GM20431 (cell line): Measurements from ENCODE around the gene AADACL2.

Source experiments
- in situ Hi-C: fragments of 300-500 bp; cut with MseI, MboI; formaldehyde crosslinking; loops from one replicate; pipeline ENCODE4 v1.15.0; 2020; ENCODE audit warnings: low sequenced_read_pairs; ENCODE audit not compliant: unreplicated experiment

Gene AADACL2, protein sequence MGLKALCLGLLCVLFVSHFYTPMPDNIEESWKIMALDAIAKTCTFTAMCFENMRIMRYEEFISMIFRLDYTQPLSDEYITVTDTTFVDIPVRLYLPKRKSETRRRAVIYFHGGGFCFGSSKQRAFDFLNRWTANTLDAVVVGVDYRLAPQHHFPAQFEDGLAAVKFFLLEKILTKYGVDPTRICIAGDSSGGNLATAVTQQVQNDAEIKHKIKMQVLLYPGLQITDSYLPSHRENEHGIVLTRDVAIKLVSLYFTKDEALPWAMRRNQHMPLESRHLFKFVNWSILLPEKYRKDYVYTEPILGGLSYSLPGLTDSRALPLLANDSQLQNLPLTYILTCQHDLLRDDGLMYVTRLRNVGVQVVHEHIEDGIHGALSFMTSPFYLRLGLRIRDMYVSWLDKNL

DNA sequence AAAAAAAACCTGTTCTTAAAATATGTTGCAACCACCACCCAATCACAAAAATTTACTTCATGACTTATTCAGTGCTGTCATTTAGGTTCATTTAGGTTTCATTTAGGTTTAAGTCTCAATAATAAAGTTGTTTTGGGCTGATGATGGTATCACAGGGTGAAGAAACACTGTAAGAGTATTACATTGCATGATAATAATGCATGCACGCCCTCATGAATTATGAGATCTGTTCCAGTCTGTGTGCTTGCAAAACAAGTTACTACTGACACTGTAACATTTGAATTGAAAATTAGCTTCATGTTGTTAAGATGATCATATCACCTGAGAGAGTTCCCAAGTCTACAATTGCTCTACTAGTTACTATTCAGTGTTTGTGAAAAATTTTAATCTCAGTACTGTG is at the start of gene AADACL2:
AADACL2 (plus strand) TSS at position 315 of the 400 bp plus-strand sequence. CDS start 109 bp downstream, outside the sequence.
- in situ Hi-C loops, result no loop called here

DNA sequence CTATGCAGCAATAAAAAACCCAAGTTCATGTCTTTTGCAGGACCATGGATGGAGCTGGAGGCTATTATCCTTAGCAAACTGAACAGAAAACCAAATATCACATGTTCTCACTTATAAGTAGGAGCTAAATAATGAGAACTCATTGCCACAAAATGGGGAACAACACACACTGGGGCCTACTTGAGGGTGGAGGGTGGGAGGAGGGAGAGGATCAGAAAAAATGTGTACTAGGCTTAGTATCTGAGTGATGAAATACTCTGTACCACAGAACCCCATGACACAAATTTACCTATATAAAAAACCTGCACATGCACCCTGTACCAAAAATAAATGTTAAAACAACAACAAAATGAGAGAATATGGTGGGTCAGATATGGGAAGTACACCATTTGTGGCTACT is 49.6 kb upstream of the AADACL2 start:
- in situ Hi-C loops, result no loop called here

DNA sequence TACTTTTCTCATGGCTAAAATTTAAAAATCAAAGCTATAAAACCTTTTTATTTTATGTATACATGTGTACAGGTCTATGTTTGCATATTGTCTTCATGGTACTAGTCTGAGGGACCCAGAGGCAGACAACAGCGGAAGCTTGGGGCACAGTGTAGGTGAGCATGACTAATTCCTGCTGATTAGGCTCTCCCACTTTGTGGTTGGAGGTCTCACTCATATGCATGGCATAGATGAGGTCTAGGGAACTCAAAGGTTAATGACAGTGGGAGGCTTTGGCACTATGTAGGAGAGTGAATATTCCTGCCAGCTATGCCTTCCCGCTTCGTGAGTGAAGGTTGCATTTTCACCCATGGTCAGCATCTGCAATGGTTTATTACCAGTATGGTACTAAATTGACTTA is 47.5 kb upstream of the AADACL2 start:
- in situ Hi-C loops, result no loop called here

DNA sequence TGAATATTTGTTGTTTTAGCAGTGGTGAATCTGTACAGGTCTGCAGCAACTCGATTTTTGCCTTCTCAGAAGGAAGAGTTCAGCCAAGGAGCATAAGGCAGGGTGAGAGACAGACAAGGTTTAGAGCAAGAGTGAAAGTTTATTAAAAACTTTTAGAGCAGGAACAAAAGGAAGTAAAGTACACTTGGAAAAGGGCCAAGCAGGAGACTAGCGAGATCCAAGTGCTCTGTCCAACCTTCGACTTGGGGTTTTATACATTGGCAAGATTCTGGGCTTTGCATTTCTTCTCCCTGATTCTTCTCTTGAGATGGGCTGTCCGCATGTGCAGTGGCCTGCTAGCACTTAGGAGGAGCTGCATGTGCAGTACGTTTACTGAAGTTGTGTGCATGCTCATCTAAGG is 46.7 kb upstream of the AADACL2 start:
- in situ Hi-C loops, result no loop called here

DNA sequence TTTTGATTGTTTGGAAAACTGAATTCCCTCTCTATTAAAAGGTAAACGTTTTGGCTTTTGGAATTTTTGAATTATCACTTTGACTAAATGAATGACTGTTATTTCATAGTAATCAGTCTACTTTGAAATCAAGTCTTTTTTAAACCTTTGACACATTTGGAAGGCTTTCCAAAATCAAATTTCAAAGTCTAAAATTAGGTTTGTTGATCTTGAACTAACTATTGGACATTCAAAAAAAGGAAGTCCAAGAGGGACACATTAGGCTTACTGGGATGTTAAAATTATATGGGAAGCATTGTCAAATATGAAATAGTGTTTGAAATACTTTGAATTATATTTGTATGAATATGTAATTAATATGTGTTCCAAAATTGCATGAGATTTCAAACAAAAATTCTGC is 45.2 kb upstream of the AADACL2 start:
- in situ Hi-C loops, result no loop called here

DNA sequence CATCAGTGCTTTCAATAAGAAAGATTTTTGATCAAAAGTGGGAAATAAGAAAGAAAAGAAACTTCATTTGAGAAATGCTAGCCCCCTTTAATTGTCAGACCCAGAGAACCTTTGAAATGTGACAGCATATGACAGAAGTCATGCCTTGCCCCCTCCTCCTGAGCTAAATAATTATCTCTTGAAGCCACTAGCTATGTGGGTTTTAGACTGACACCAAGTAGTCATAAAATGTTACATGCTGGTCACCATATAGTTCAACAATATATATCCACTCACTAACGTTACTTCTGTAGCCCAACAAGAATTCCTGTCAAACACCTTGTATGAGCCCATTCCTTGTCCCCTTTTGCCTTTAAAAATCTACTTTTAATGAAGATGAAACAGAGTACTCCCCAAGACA is 43.1 kb upstream of the AADACL2 start:
- in situ Hi-C loops, result no loop called here

DNA sequence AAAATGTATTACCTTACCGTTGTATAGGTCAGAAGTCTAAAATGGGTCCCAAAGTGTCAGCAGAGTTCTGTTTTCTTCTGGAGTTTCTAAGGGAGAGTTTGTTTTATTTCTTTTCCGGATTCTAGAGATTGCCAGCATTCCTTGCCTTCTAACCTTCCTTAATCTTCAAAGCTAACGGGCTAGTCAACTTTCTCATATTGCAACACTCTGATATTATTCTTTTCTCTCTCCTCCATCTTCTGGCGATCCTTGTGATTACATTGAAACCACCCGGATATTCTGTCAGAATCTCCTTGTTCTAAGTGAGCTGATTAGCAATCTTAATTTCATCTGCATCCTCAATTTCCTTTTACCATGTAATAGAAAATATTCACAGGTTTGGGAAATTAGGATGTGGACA is 36.2 kb upstream of the AADACL2 start:
- in situ Hi-C loops, result no loop called here

DNA sequence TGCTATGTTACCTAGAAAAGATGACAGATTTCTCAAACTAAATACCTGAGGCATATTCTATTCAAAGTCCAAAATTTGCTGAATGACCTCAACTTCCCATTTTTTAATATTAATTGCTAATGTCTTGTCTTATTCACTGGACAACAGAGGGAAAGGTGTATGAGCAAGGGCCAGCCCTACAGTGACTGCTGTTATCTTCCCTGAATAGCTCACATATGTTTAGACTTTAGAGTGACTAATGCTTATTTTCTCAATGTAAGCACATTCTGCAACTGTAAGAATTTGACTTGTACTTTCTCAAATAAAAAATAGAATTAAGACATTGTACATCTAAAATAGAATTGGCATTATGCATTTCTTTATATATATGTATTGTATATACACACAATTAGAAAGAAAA is 26.5 kb upstream of the AADACL2 start:
- in situ Hi-C loops, result no loop called here

DNA sequence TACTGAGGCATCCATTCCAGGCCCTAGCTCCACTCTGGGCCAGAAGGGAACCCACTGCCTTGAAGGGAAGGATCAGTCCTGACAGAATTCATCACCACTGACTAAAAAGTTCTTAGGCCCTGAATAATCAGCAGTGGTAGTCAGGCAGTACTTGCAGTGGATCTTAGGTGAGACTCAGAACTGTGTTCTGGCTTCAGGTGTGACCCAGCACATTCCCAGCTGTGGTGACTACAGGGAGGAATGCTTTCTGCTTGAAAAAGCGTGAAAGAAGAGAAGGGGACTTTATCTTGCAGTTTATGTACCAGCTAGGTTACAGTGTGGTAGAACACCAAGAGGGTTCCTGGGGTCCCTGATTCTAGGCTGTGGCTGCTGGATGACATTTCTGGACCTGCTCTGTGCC is 24.9 kb upstream of the AADACL2 start:
- in situ Hi-C loops, result no loop called here

DNA sequence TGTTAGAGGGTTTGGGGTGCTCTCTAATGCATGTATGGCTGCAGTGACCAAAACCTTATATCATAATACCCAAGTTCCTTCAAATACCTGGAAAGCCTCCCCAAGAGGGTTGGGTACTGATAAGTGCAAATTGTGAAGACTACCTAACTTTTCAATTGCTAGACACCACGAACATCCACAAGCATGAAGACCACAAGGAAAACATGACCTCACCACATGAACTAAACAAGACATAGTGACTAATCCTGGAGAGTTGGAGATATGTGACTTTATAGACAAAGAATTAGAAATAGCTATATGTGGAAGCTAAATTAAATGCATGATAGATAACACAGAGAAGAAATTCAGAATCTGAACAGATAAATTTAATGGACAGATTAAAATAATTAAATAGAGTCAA is 23.9 kb upstream of the AADACL2 start:
- in situ Hi-C loops, result no loop called here

DNA sequence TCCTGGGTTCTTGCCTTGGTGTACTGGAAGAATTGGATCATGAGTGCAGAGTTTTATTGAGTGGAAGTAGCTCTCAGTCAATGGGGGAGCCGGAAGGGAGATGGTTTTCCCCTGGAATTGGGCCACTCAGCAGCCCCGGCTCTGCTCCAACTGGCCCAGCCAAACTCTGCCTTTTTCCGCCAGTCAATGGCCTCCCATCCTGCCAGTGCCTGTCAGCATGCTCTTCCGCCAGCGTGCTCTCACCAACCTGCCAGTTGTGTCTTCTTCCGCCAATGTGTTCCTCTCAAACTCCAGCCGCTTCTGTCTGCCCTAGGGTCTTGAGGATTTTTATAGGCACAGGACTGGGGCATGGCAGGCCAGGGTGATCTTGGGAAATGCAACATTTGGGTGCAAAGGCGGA is 12.4 kb upstream of the AADACL2 start:
- in situ Hi-C loops, result no loop called here

DNA sequence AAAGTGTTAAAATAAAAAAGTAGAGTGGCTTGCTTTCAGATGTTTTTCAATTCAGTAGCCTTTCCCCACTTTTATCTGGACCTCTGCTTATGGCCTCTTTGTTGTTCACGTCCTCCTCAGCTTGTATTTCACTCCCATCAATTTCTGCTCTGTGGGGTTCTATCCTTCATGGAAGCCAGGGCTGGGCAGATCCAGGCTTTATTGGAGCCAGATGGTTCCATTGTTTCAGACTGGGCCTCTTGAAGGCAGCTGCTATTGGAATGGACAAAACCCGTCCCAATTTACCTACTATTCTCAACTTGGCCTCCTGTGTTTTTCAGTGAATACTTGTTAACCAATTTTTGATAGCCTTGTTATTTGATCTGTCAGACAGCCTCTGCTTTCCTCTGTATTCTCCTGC is 10.9 kb upstream of the AADACL2 start:
- in situ Hi-C loops, result no loop called here

DNA sequence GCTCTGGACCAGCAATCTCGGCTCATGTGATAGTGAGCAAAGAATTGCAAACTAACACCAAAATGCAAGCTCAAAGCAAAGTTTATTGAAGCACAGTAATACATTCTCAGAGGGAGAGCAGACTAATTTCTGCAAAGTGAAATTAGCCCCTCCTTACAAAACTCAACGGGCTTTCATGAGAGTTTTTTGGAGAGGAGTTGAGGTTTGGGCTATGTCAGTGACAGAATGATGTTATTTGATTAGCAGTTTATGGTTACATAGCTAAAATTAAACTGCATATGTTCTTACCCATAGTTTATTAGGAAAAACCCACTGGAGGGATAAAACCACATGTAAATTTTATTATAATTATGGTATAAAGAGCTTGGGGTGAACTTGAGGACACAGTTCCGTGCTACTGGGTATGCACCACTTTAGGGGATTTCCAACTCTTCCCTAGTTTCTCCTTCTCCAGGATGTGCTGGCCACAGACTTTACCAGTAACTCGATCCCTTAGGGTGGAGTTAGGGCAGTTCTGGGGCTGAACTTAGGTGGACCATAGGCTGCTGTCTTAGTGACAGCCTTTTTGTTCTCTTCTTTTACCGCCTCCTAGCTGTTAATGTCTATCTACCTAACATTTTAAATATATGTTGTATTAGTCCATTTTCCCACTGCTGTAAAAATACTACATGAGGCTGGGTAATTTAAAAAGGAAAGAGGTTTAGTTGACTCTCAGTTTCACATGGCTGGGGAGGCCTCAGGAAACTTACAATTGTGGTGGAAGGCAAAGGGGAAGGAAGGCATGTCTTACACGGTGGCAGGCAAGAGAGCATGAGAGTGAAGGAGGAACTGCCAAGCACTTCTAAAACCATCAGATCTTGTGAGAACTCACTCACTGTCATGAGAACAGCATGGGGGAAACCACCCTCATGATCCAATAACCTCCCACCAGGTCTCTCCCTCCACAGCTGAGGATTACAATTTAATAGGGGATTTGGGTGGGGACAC is 8.9 kb upstream of the AADACL2 start:
- in situ Hi-C loops, result no loop called here

DNA sequence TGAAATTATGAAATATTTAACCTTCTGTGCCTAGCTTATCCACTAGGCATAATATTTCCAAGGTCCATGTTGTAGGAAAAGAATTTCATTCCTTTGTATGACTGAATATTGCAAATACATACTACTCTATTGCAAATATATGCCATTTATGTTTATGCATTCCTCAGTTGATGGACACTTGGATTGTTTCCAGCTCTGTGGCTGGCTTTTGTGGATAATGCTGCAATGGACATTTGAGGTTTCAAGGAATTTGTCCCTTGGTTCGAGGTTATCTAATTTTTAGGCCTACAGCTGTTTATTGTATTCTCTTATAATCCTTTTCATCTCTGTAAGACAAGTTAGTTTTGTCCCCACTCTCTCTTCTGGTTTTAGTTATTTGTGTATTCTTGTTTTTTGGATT is 7.7 kb upstream of the AADACL2 start:
- in situ Hi-C loops, result no loop called here

DNA sequence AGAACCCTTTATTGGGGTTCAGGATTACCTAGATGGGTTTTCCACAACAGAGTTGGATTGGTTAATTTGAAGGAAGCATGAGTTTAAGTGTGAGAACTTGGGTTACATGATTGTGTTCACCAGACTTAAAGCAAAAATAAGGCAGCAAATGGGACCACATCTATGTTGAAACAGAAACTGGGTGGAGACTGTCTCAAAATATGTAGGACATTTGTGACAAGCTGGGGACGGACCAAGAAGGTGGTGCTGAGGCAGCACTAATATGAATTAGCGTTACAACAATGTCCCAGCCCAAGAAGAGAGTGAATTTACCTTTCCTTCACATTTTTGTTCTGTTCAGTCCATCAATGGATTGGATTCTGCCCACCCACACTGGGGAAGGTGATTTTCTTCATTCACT is 866 bp upstream of the AADACL2 start:
- in situ Hi-C loops, result no loop called here

DNA sequence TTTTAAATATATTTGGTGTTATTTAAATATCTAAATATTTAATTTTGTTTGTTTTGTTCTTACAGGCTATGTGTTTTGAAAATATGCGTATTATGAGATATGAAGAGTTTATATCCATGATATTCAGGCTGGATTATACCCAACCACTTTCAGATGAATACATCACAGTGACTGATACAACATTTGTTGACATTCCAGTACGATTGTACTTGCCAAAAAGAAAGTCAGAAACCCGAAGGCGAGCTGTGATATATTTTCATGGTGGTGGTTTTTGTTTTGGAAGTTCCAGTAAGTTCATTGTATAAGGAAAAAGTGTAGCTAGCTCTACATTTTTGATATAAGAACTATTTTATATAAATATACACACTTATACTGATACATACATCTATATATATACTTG is 6.9 kb downstream of the AADACL2 start:
- in situ Hi-C loops, result no loop called here

DNA sequence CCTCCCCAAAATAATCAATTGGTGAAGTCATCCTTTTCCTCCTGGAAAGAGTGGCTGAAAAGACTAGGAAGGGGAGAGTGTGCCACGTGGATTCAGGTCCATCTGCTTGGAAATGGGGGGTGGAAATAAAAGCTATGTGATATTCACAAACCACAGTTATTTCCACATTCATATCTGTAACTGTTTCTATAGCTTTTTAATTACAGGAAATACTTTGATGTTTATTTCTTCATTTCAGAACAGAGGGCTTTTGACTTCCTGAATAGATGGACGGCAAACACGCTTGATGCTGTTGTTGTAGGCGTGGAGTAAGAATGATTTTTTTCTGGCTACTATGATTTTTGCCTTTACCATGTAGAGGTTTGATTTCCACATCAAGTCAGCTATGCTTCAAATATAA is 10.1 kb downstream of the AADACL2 start:
- in situ Hi-C loops, result no loop called here

DNA sequence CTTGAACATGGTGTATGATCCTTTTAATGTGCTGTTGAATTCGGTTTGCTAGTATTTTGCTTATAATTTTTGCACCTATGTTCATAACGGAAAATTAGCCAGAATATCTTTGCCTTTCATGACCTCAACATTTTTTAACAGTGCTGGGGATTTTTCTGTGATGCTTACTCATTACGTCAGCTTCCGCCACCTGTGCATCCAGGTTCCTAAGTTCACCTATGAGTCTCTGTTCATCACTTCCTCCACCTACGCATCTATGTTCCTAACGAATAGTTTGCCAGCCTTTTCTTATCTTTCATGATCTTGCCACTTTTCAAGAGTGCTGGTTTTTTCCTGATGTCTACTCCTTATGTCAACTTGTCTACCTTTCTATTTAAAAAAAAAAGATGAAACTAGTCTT is 16.5 kb downstream of the AADACL2 start:
- in situ Hi-C loops, result no loop called here

DNA sequence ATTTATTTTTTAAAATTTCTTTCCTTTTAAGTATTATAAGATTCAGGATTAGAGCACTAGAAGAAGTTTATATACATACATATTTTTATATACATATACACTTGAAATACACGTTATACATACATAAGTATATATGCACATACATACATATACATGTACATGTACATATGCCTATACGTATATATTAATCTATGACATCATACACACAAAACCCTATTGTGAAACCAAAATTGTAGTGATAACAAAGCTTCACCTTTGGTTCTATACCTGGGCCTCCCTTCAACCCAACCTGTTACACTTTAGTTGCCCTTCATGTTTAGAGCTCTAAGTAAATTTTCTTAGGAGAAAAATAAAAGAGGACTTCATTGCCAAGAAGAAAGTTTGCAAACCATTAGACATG is 17.0 kb downstream of the AADACL2 start:
- in situ Hi-C loops, result no loop called here

DNA sequence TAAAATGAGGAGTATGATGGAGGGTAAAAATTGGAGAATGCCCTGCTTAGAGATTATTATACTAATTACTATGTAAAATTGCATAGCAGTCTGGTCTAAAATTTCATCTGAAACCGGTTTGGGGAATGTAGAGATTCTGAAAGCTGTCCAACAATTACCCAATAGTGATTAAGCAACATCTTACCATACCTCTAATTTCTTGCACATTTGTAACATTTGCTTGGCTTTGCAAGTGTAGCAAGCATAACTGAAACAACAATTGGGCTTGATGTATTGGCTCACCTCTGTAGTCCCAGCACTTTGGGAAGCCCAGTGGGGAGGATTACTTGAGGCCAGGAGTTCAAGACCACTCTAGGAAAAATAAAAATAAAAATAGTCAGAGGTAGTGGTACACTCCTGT is 17.4 kb downstream of the AADACL2 start:
- in situ Hi-C loops, result no loop called here

DNA sequence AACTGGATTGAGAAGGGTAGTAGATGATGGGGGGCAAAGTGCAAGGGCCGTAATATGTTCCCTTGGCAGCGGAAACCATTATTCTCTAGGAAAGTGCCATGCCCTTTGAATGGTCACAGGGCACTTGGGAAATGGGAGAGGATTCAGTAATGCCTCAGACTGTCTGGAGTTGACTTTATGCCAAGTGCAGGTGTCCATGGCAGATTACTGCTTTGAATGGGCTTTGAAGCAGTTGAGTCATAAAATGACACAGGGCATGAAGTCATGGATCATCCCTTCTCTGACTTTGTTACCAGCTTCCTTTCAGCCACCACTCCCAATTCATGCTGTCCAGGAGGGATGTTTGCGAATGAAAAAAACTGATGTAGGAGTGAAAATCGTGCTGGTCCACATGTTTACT is 20.1 kb downstream of the AADACL2 start:
- in situ Hi-C loops, result no loop called here
